Osteoblast (primary cell): Measurements from ENCODE around the gene MDM1. TPM values are rescaled to one million over a fixed set of nuclear protein-coding genes. Genes with fewer than 3 reads are reported as not detected.

Experiments
- DNase-seq: peaks from one replicate; pipeline ENCODE4 v3.0.0; 2011; ENCODE audit warnings: low spot score, mixed read lengths; ENCODE audit not compliant: insufficient read length; ENCODE audit errors: missing footprints
- H2AFZ ChIP-seq: 2 replicates; pipeline ENCODE4 v1.6.0; 2011; ENCODE audit warnings: mild to moderate bottlenecking, low read length
- H3K27ac ChIP-seq: 2 replicates; pipeline ENCODE4 v1.5.1; 2011; ENCODE audit warnings: mild to moderate bottlenecking, low read depth, low read length, moderate library complexity
- H3K27me3 ChIP-seq: 2 replicates; pipeline ENCODE4 v1.6.0; 2012; ENCODE audit warnings: mild to moderate bottlenecking, control low read depth, inconsistent platforms, low read length, moderate library complexity; ENCODE audit not compliant: insufficient read depth
- H3K36me3 ChIP-seq: 2 replicates; pipeline ENCODE4 v1.5.1; 2011; ENCODE audit warnings: mild to moderate bottlenecking, low read length, control low read depth, moderate library complexity; ENCODE audit not compliant: insufficient read depth
- H3K4me1 ChIP-seq: 2 replicates; pipeline ENCODE4 v1.5.1; 2011; ENCODE audit warnings: mild to moderate bottlenecking, low read length, control low read depth, moderate library complexity; ENCODE audit not compliant: insufficient read depth
- H3K4me2 ChIP-seq: 2 replicates; pipeline ENCODE4 v1.6.0; 2011; ENCODE audit warnings: mild to moderate bottlenecking, low read length; ENCODE audit not compliant: insufficient read depth
- H3K4me3 ChIP-seq: fragments of 200-600 bp; sonication (generic); 3 replicates; pipeline ENCODE4 v1.5.1; 2012; ENCODE audit warnings: mild to moderate bottlenecking, low read length, inconsistent platforms; ENCODE audit not compliant: insufficient read depth
- H3K79me2 ChIP-seq: 2 replicates; pipeline ENCODE4 v1.6.0; 2012; ENCODE audit warnings: mild to moderate bottlenecking, low read length, control low read depth, inconsistent platforms; ENCODE audit not compliant: insufficient read depth
- H3K9me3 ChIP-seq: 2 replicates; pipeline ENCODE4 v1.5.1; 2011; ENCODE audit warnings: low read depth, low read length, control low read depth
- H4K20me1 ChIP-seq: 2 replicates; pipeline ENCODE4 v1.6.0; 2012; ENCODE audit warnings: mild to moderate bottlenecking, low read length, control low read depth; ENCODE audit not compliant: insufficient read depth
- CTCF ChIP-seq: IDR thresholded peaks from 2 replicates; pipeline ENCODE4 v1.5.1; 2011; ENCODE audit warnings: mild to moderate bottlenecking, low read depth, low read length, moderate library complexity; ENCODE audit errors: extremely low read depth
- total RNA-seq: library from RNA; depleted of rRNA; stranded (reverse); fragments of >200 nt; gene quantifications from 2 replicates; pipeline ENCODE4 v1.2.3, GENCODE V29; 2012

MDM1 gene
- total RNA-seq, 1 donor = 28.2 TPM

GRCh38 chr12:68269779-68270178, 62.4 kb downstream of the MDM1 start:
- Histone ChIP-seq H3K36me3 (no peaks in the 10 kb centered on the region), H3K79me2 (no peaks in the 10 kb centered on the region), H3K4me3 (no peak overlapping the region), H4K20me1 (no peaks in the 10 kb centered on the region), H3K4me1 (peaks cover 55% of the 10 kb centered on the region), H2AFZ (peak overlapping the region; percentile 31), H3K27ac (no peak overlapping the region), H3K9me3 (no peaks in the 10 kb centered on the region), H3K4me2 (no peak overlapping the region), H3K27me3 (no peaks in the 10 kb centered on the region)
- no peak for DNase-seq
- no peak for TF ChIP-seq CTCF

GRCh38 chr12:68268967-68269366, 63.2 kb downstream of the MDM1 start:
- TF ChIP-seq CTCF = no peak
- no peak for DNase-seq

GRCh38 chr12:68267892-68268396, 64.2 kb downstream of the MDM1 start:
- peaks cover 74% of the 10 kb centered on the region for H3K4me1 ChIP-seq
- no peaks in the 10 kb centered on the region for H3K36me3 ChIP-seq
- H3K79me2 ChIP-seq = no peaks in the 10 kb centered on the region
- H3K4me3 ChIP-seq = no peak overlapping the region
- H3K27me3 ChIP-seq = no peaks in the 10 kb centered on the region
- H2AFZ ChIP-seq = no peak overlapping the region
- no peak for DNase-seq
- peak overlapping the region; percentile 1 for H3K4me2 ChIP-seq
- no peak for TF ChIP-seq CTCF
- H3K27ac ChIP-seq = peak overlapping the region; percentile 68
- no peaks in the 10 kb centered on the region for H3K9me3 ChIP-seq
- no peaks in the 10 kb centered on the region for H4K20me1 ChIP-seq

More at GRCh38 chr12:68268967-68269366, 63.2 kb downstream of the MDM1 start:
- Histone ChIP-seq H3K9me3 (no peaks in the 10 kb centered on the region), H3K4me2 (no peak overlapping the region), H2AFZ (no peak overlapping the region), H3K79me2 (no peaks in the 10 kb centered on the region), H3K27me3 (no peaks in the 10 kb centered on the region), H4K20me1 (no peaks in the 10 kb centered on the region), H3K27ac (peak overlapping the region; percentile 68), H3K4me1 (peaks cover 64% of the 10 kb centered on the region), H3K36me3 (no peaks in the 10 kb centered on the region), H3K4me3 (no peak overlapping the region)

GRCh38 chr12:68264857-68265256, 67.3 kb downstream of the MDM1 start:
- no peaks in the 10 kb centered on the region for H3K79me2 ChIP-seq
- H3K4me2 ChIP-seq = peak overlapping the region; percentile 71
- no peak for TF ChIP-seq CTCF
- no peak for DNase-seq
- H3K4me1 ChIP-seq = peaks cover 79% of the 10 kb centered on the region
- H2AFZ ChIP-seq = no peak overlapping the region
- H4K20me1 ChIP-seq = no peaks in the 10 kb centered on the region
- peak overlapping the region; percentile 34 for H3K4me3 ChIP-seq
- no peaks in the 10 kb centered on the region for H3K36me3 ChIP-seq
- H3K27me3 ChIP-seq = no peaks in the 10 kb centered on the region
- H3K9me3 ChIP-seq = no peaks in the 10 kb centered on the region
- peak overlapping the region; percentile 98 for H3K27ac ChIP-seq
